ENCODE measurements around the gene FARP1. TPM values are rescaled to one million over a fixed set of nuclear protein-coding genes. Genes with fewer than 3 reads are reported as not detected.

FARP1 gene
- total and polyA plus RNA-seq, 2 of the 8 experiments (the other 6 are each of a cell fraction or from before 2014, with no cell fraction given) = 24.7 to 104 TPM

DNA sequence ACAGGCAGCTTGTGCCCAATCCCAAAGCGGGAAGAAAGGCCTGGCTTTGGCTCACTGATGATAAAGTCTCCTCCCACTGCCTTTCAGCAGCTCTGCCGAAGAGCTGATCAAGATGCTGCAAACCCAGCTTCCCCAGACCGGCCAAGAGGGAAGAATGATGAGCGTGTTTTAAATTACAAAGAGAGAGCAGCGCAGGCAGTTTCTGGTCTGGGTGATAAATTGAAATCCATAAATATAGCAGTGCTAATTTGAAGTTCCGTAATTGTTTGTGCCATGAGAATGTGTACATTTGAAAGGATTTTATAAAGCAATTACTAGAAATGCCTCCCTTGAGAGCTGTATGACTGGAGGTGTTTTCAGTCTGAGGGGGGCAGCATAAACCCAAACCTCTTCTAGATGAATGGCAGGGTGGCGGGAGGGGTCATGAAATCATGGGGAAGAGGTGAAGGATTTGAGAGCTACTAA, 262.2 kb downstream of the FARP1 start:
- no peaks in the 10 kb centered on the region for H4K20me1 ChIP-seq (replicated peaks in 1 of 2; ENCODE audit: control insufficient read depth in 1 of 2, insufficient read depth in 2 of 2, low read length in 2 of 2)
- no peaks in the 10 kb centered on the region for H3K23me2 ChIP-seq (ENCODE audit: low read depth, low read length)
- H3K18ac ChIP-seq (ENCODE audit: extremely low read depth, low read length) = no peak overlapping the region
- no peak overlapping the region for H3K4me2 ChIP-seq (ENCODE audit: insufficient read depth in 1 of 2, low read depth in 2 of 2, low read length in 2 of 2)
- no peak overlapping the region for H2BK5ac ChIP-seq (ENCODE audit: low read depth, low read length)
- peaks cover 0 to 4% (median 2%) of the 10 kb centered on the region in 4 experiments; a peak in 2 of 8 replicates for H3K36me3 ChIP-seq (ENCODE audit: control insufficient read depth in 2 of 4, insufficient read depth in 4 of 4, low read length in 3 of 4)
- H3K79me2 ChIP-seq (ENCODE audit: control insufficient read depth in 1 of 2, insufficient read depth in 2 of 2, low read length in 2 of 2) = no peaks in the 10 kb centered on the region
- H3K27ac ChIP-seq (ENCODE audit: low read depth, low read length) = no peak overlapping the region
- no peak overlapping the region for H3K9ac ChIP-seq (replicated peaks in 1 of 4; ENCODE audit: extremely low read depth in 1 of 4, low read depth in 3 of 4, low read length in 3 of 4)
- H3K4me1 ChIP-seq (replicated peaks in 1 of 4; ENCODE audit: control insufficient read depth in 3 of 4, insufficient read depth in 4 of 4, low read length in 3 of 4) = no peaks in the 10 kb centered on the region
- H3K23ac ChIP-seq (ENCODE audit: insufficient read length) = no peak overlapping the region
- no peak overlapping the region for H3K14ac ChIP-seq (ENCODE audit: insufficient read length)
- 36% methylated on average over 7 of the region's 7 CpGs; no CpG with 5 or more reads in 1 of the 2 experiments for WGBS, 2 experiments (ENCODE audit: extremely low coverage in 1 of 2, insufficient coverage in 1 of 2, insufficient read length in 1 of 2, insufficient replicate concordance in 2 of 2, low coverage in 1 of 2, low lambda C conversion rate in 2 of 2, missing lambda C conversion rate in 1 of 2)
- peak; percentile 89 for FAIRE-seq
- H3K4me3 ChIP-seq (ENCODE audit: extremely low read depth in 1 of 4, insufficient read depth in 2 of 4, low read depth in 3 of 4, low read length in 4 of 4) = no peak overlapping the region
- H3K4ac ChIP-seq (replicated peaks; ENCODE audit: insufficient read length, low read depth, low read length) = no peak overlapping the region
- H2AK5ac ChIP-seq (ENCODE audit: low read depth, low read length) = no peak overlapping the region
- H4K5ac ChIP-seq (ENCODE audit: insufficient read length, low read depth, low read length) = no peak overlapping the region
- no peak overlapping the region for H4K8ac ChIP-seq (ENCODE audit: extremely low read depth, insufficient read depth, low read length)
- no peak overlapping the region for H2BK15ac ChIP-seq (ENCODE audit: low read length)
- peak in 1 of 2 experiments; percentile 10 for DNase-seq (ENCODE audit: low read depth in 1 of 2, low spot score in 2 of 2)
- peak; percentile 3 to 16; a peak in 2 of 4 replicates for TF ChIP-seq RAD21 (IDR thresholded peaks at IDR 0.05 in 1 of 2, conservative IDR thresholded peaks at IDR 0.05 in 1 of 2; ENCODE audit: low read depth in 2 of 2, low read length in 2 of 2)
- TF ChIP-seq RNF2 (IDR thresholded peaks at IDR 0.05; ENCODE audit: borderline replicate concordance, low read depth, low read length, missing control alignments, poor library complexity, severe bottlenecking) = no peak
- TF ChIP-seq, protein P1, sequence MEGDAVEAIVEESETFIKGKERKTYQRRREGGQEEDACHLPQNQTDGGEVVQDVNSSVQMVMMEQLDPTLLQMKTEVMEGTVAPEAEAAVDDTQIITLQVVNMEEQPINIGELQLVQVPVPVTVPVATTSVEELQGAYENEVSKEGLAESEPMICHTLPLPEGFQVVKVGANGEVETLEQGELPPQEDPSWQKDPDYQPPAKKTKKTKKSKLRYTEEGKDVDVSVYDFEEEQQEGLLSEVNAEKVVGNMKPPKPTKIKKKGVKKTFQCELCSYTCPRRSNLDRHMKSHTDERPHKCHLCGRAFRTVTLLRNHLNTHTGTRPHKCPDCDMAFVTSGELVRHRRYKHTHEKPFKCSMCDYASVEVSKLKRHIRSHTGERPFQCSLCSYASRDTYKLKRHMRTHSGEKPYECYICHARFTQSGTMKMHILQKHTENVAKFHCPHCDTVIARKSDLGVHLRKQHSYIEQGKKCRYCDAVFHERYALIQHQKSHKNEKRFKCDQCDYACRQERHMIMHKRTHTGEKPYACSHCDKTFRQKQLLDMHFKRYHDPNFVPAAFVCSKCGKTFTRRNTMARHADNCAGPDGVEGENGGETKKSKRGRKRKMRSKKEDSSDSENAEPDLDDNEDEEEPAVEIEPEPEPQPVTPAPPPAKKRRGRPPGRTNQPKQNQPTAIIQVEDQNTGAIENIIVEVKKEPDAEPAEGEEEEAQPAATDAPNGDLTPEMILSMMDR (IDR thresholded peaks at IDR 0.05; ENCODE audit: control extremely low read depth in 1 of 3, insufficient read depth in 1 of 3, low read depth in 1 of 3, low read length in 3 of 3) = peak in 1 of 3 experiments; percentile 8; a peak in 1 of 4 replicates
- TF ChIP-seq PHF8 (conservative IDR thresholded peaks at IDR 0.05; ENCODE audit: low read depth, low read length) = no peak
- no peak overlapping the region for H2BK12ac ChIP-seq (ENCODE audit: low read depth, low read length)
- no peaks in the 10 kb centered on the region for H3K9me3 ChIP-seq (ENCODE audit: insufficient read depth in 2 of 2, low read depth in 1 of 2, low read length in 1 of 2)
- H3K79me1 ChIP-seq (ENCODE audit: low read depth, low read length) = no peaks in the 10 kb centered on the region
- H2AFZ ChIP-seq (ENCODE audit: low read length) = no peak overlapping the region
- H4K91ac ChIP-seq (replicated peaks; ENCODE audit: insufficient read length, low read length) = no peak overlapping the region
- H3K56ac ChIP-seq (replicated peaks; ENCODE audit: insufficient read length, low read depth, low read length) = no peak overlapping the region
- no peak overlapping the region for H2BK20ac ChIP-seq (ENCODE audit: low read length)
- ChIA-PET POLR2A (ENCODE audit: partially characterized antibody) (no interaction called here), CTCF (ENCODE audit: partially characterized antibody) (interaction anchor here (0.7 to 2.2 kb wide), 14 partner anchors 9 to 372 kb away, joined by 3 to 8 read pairs (median 4); no protein-coding TSS in a partner anchor)
- no peaks in the 10 kb centered on the region for H3K27me3 ChIP-seq (replicated peaks in 1 of 4; ENCODE audit: control insufficient read depth in 3 of 4, extremely low read depth in 1 of 4, insufficient read depth in 3 of 4, low read length in 3 of 4)
- H2BK120ac ChIP-seq (replicated peaks; ENCODE audit: low read depth, low read length) = no peak overlapping the region

Data from H1 (cell line).